GM19438 (cell line): ENCODE results near the gene PLA2G1B.

ENCODE experiments used
- ATAC-seq: cut with Tn5 transposase; IDR thresholded peaks from one replicate; pipeline ENCODE4 v1.9.1; 2021; ENCODE audit warnings: low read depth; ENCODE audit not compliant: unreplicated experiment

PLA2G1B gene

GRCh38 chr12:120276734-120277133, 50.8 kb downstream of the PLA2G1B start:
- no peak for ATAC-seq
